Activated naive CD4-positive, alpha-beta T cell treated with anti-CD3 and anti-CD28 coated beads, Interleukin-2, amount 50 U/mL, for 24 hours (primary cell): ENCODE measurements around the gene EBNA1BP2.
"Not testable (repeated sequence)": the region's sequence is repeated elsewhere in the genome, so short reads cannot be mapped to it uniquely, and the experiment has no call there.

Experiments
- H3K27ac Mint-ChIP-seq: one replicate; pipeline ENCODE4 v1.8.0; 2021; ENCODE audit warnings: mild to moderate bottlenecking, mixed read lengths
- H3K27me3 Mint-ChIP-seq: one replicate; pipeline ENCODE4 v1.8.0; 2021; ENCODE audit warnings: mixed read lengths
- H3K36me3 Mint-ChIP-seq: one replicate; pipeline ENCODE4 v1.8.0; 2021; ENCODE audit warnings: mixed read lengths
- H3K4me1 Mint-ChIP-seq: one replicate; pipeline ENCODE4 v1.8.0; 2021; ENCODE audit warnings: mixed read lengths
- H3K4me3 Mint-ChIP-seq: one replicate; pipeline ENCODE4 v1.8.0; 2021; ENCODE audit warnings: mild to moderate bottlenecking, mixed read lengths
- H3K9me3 Mint-ChIP-seq: one replicate; pipeline ENCODE4 v1.8.0; 2021; ENCODE audit warnings: mixed read lengths

EBNA1BP2 gene, protein sequence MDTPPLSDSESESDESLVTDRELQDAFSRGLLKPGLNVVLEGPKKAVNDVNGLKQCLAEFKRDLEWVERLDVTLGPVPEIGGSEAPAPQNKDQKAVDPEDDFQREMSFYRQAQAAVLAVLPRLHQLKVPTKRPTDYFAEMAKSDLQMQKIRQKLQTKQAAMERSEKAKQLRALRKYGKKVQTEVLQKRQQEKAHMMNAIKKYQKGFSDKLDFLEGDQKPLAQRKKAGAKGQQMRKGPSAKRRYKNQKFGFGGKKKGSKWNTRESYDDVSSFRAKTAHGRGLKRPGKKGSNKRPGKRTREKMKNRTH

DNA sequence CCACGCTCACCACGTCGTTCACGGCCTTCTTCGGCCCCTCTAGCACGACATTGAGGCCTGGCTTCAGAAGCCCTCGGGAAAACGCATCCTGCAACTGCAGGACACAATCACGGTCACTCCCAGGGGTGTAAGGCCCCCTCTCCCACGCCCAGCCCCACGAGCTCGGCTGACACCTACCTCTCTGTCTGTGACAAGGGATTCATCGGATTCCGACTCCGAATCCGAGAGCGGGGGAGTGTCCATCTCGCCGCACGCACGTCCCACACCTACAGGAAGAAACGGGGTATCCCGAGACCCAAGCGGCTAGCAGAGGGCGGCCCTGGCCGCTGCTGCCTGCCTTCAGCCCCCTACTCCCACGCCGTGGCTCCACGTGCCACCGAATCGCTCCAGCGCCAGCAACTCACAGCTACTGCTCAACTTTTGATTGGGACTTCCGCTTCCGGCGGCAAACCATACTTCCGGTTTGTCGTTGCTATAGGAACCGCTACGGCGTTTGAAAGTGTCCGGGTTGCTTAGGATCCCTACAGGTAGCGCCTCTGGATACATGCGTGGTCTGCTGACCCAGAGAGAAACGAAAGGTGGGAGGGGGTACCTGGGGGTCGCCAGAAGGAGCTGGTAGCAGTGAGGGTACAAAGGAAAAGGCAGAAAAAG, at the start of gene EBNA1BP2, which contains the start of gene CFAP57:
EBNA1BP2 (minus strand) TSS at position 415 of the 651 bp plus-strand sequence; CDS start at position 243, 172 bp downstream.
CFAP57 (plus strand) TSS at position 455 of the 651 bp plus-strand sequence. CDS start 424 bp downstream, outside the sequence.
- H3K9me3 Mint-ChIP-seq: no peaks in the 10 kb centered on the region
- peaks cover 31% of the 10 kb centered on the region for H3K36me3 Mint-ChIP-seq
- peak within 1 kb of the TSS; percentile 93 for H3K4me3 Mint-ChIP-seq
- peaks cover 43% of the 10 kb centered on the region for H3K4me1 Mint-ChIP-seq
- H3K27me3 Mint-ChIP-seq: peaks cover 7% of the 10 kb centered on the region
- peak within 1 kb of the TSS; percentile 96 for H3K27ac Mint-ChIP-seq

DNA sequence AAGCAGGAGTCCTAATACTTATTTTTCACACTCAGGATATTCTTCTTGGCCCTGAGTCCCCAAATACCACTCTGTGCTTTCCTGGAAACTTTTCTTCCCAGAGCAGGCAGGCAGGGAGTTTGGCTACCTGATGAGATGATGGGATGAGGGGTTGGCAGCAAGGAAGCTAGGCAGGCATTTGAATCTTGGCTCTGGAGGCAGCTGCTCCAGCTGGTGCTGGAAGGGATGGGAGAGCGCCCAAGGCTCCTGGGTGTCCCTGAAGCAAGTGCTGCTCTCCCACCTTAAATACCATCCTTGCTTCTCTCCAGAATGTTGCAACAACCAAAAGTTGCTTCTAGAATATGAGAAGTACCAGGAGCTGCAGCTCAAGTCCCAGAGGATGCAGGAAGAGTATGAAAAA, 49.7 kb upstream of the EBNA1BP2 start:
- peaks cover 7% of the 10 kb centered on the region for H3K4me1 Mint-ChIP-seq
- no peak overlapping the region for H3K27ac Mint-ChIP-seq
- no peaks in the 10 kb centered on the region for H3K36me3 Mint-ChIP-seq
- H3K9me3 Mint-ChIP-seq: no peaks in the 10 kb centered on the region
- no peaks in the 10 kb centered on the region for H3K27me3 Mint-ChIP-seq
- H3K4me3 Mint-ChIP-seq: no peak overlapping the region

DNA sequence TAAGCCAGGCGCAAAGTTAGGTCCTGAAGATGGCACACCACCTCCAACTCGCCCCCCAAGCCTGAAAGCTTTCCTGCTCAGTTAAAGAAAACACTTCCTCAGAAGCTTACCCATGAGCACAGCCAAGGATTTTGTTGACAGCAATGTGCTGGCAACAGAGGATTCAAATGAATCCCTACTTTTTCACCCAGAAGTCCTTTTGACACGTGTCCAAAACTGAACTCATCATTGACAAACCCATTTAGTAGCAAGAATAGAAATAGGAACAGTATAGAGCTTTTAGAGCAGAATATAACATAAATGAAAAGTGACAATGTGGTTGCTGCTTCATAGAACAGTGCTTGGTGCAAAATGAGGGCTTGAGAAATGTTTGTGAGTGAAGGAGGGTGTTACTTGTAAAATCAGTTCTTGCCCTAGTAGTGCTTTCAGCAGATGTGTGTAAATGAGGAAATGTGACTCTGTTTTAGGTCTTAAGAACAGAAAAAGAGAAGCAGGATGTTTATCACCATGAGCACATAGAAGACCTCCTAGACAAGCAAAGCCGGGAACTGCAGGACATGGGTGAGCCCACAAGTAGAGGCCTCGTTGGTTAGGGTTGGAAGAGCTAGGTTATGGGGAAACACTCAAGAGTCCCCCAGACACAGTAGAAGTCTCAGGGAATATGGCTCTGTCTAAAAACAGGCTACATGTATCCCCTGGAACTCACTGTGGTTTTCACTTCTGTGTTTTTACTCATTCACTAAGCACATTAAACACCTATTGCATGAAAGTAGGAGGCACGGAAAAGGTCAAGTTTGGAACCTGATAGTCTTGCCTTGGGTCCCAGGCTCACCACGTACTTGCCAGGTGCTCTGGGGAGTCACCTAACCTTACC, 49.1 kb upstream of the EBNA1BP2 start:
- no peaks in the 10 kb centered on the region for H3K36me3 Mint-ChIP-seq
- no peaks in the 10 kb centered on the region for H3K9me3 Mint-ChIP-seq

DNA sequence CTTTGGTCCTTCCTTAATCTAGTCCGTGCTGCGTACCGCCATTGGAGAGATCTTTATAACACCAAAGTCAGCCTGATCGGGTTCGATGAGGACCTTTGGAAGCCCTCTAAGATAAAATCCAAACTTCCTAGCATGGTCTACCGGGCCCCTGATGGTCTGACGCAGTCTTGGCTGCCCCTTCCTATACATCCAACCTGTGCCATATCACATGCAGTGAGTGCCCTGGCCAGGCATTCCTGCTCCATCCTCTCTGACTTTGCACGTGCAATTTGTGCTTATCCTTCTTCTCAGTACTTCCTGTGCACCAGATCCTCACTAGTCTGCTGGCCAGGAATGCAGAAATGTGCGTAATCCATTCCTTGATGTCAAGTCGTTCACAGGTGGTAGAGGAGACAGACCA, 45.7 kb upstream of the EBNA1BP2 start:
- H3K27ac Mint-ChIP-seq: no peak overlapping the region
- H3K4me1 Mint-ChIP-seq: peaks cover 7% of the 10 kb centered on the region
- no peaks in the 10 kb centered on the region for H3K9me3 Mint-ChIP-seq
- H3K36me3 Mint-ChIP-seq: peaks cover 2% of the 10 kb centered on the region
- no peak overlapping the region for H3K4me3 Mint-ChIP-seq
- peaks cover 9% of the 10 kb centered on the region for H3K27me3 Mint-ChIP-seq

More for the DNA sequence above, 49.1 kb upstream of the EBNA1BP2 start:
- Mint-ChIP-seq H3K27me3 (peaks cover 2% of the 10 kb centered on the region), H3K4me1 (peaks cover 7% of the 10 kb centered on the region), H3K27ac (no peak overlapping the region), H3K4me3 (no peak overlapping the region)

DNA sequence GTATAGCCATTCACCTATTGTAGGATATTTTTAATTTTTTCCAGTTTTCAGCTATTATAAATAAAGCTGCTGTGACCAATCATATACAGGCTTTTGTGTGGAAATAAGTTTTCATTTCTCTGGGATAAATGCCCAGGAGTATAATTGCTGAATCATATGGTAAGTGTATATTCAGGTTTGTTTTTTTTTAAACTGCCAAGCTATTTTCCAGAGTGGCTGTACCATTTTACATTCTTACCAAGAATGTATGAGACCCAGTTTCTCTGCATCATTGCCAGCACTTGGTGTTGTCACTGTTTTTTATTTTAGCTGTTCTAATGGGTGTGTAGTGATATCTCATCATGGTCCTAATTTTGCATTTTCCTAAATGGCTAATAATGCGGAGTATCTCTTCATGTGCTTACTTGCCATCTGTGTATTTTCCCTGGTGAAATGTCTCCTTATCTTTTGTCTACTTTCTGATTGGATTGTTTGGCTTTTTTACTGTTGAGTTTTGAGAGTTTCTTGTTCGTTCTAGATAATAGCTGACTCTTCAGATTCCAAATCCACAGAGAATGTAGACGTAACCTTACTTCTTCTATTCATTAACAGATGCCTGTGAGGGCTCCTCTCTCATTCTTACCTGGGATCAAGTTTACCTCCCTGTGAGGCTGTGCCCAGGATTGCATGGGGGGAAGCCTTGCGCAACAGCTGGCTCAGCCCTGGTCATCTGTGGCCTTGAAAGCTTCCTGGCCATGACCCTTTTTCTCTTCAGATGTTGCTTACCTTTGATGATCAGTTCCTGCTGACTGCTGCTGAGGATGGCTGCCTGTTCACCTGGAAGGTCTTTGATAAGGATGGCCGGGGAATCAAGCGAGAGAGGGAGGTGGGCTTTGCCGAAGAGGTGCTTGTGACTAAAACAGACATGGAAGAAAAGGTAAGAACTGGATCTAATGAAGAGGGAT, 42.7 kb upstream of the EBNA1BP2 start:
- Mint-ChIP-seq H3K27me3 (peaks cover 9% of the 10 kb centered on the region), H3K4me3 (no peak overlapping the region), H3K4me1 (no peaks in the 10 kb centered on the region), H3K27ac (no peak overlapping the region), H3K36me3 (peaks cover 2% of the 10 kb centered on the region), H3K9me3 (no peaks in the 10 kb centered on the region)

DNA sequence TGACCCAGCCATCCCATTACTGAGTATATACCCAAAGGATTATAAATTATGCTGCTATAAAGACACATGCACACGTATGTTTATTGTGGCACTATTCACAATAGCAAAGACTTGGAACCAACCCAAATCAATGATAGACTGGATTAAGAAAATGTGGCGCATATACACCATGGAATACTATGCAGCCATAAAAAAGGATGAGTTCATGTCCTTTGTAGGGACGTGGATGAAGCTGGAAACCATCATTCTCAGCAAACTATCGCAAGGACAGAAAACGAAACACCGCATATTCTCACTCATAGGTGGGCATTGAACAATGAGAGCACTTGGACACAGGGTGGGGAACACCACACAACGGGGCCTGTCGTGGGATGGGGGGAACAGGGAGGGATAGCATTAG, 36.2 kb upstream of the EBNA1BP2 start:
- not testable (repeated sequence) for H3K36me3 Mint-ChIP-seq, H3K27ac Mint-ChIP-seq, H3K4me1 Mint-ChIP-seq, H3K4me3 Mint-ChIP-seq, H3K9me3 Mint-ChIP-seq, H3K27me3 Mint-ChIP-seq

DNA sequence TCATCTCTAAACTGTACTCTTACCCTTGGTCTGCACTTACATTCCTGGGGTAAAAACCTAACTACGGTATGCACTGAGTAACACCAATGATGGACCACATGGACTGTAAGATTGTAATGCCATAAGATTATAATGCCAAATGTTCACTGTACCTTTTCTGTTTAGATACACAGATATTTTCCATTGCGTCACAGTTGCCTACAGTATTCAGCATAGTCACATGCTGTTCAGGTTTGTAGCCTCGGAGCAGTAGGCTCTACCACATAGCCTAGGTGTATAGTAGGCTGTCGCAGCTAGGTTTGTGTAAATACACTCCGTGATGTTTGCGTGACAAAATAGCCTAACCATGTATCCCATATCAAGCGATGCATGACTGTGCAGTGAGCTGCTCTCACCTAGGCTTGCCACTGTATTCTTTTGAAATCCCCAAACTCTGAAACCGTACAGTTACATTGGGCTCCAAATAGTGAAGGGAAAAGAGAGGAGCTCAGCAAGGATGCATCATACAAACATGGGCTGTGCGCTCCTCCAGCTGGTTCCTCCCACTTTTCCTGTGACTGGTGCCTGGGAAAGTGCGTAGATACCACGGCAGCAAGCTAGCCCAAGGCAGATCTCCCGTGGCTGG, 35.3 kb upstream of the EBNA1BP2 start:
- Mint-ChIP-seq H3K27ac (no peak overlapping the region), H3K4me1 (peaks cover 3% of the 10 kb centered on the region), H3K9me3 (peaks cover 8% of the 10 kb centered on the region), H3K4me3 (no peak overlapping the region), H3K36me3 (peaks cover 3% of the 10 kb centered on the region), H3K27me3 (peaks cover 1% of the 10 kb centered on the region)

DNA sequence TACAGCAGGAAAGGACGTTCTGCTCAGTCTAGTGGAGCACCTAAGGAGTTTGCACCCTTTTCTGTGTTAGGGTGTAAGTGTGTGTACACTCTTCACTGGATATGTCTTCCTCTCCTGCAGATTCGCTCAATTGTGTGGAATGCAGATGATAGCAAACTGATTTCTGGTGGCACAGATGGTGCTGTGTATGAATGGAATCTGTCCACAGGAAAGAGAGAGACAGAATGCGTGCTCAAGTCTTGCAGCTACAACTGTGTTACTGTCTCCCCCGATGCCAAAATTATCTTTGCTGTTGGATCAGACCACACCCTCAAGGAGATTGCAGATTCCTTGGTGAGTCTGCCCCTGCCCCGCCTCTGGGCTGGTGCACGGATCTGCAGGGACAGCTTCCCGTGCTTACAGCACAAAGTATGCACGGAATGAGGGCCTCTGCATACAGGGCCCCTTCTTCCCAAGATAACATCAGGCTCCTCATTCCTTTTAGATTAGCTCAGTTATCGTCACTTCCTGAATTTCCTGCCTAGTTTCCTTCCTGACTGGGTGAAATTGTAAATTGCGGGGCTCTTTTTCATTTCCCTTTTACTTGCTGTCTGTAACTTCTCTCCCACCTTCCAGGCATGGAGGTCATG, 34.6 kb upstream of the EBNA1BP2 start:
- Mint-ChIP-seq H3K9me3 (peaks cover 8% of the 10 kb centered on the region), H3K27me3 (peaks cover 1% of the 10 kb centered on the region), H3K4me3 (no peak overlapping the region), H3K36me3 (peaks cover 3% of the 10 kb centered on the region), H3K4me1 (peaks cover 3% of the 10 kb centered on the region), H3K27ac (no peak overlapping the region)

DNA sequence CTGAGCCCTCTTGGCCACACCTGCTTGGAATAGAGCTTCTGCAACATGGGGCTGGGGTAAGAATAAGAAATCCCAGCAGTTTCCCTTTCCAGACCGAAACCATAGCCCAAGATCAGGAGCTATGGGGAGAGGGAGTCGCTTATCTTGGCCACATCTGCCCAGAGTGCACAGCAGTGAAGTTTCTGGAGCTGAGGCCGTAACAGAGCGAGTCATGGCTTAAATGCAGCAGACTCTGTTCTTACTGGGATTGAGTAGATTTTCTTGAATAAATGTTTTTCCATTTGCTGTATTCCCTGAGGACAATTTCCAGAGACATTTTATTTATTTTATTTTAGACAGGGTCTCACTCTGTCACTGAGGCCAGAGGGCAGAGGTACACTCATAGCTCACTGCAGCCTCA, 33.6 kb upstream of the EBNA1BP2 start:
- no peak overlapping the region for H3K4me3 Mint-ChIP-seq
- H3K27ac Mint-ChIP-seq: no peak overlapping the region
- H3K4me1 Mint-ChIP-seq: peaks cover 3% of the 10 kb centered on the region
- peaks cover 8% of the 10 kb centered on the region for H3K9me3 Mint-ChIP-seq
- peaks cover 3% of the 10 kb centered on the region for H3K36me3 Mint-ChIP-seq
- peaks cover 1% of the 10 kb centered on the region for H3K27me3 Mint-ChIP-seq

DNA sequence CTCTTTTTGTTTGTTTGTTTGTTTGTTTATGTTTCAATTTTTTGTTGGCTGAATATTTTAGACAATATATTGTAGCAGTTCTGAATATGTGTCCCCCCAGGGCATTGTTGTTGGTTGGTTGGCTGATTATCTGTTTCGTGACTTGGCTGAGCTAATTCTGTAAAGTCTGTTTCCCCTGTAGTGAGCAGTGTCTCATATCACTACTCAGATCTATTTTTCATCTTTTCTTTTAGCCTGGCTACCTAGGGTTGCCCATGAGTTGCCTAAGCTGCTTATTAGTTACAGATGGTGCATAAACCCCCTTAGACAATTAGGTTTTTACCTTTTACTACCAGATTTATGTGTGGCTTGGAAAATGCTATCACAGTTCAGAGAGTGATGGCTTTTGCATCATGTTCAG, 32.3 kb upstream of the EBNA1BP2 start:
- peaks cover 1% of the 10 kb centered on the region for H3K27me3 Mint-ChIP-seq
- H3K27ac Mint-ChIP-seq: no peak overlapping the region

DNA sequence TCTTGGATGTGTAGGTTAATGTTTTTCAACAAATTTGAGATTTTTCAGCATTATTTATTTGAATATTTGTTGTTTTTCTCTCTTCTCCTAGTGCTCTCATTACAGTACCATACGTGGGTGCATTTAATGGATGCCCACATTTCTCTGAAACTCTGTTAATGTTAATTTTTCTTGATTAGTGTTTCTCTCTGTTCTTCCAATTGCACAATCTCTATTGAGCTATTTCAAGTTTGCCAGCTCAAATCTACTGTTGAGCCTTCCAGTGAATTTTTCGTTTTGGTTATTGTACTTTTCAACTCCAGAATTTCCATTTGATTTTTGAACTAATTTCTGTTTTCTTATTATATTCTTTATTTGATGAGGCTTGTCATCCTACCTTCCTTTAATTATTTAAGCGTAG, 31.8 kb upstream of the EBNA1BP2 start:
- Mint-ChIP-seq H3K36me3 (peaks cover 3% of the 10 kb centered on the region), H3K27ac (no peak overlapping the region), H3K9me3 (peaks cover 8% of the 10 kb centered on the region), H3K27me3 (peaks cover 1% of the 10 kb centered on the region), H3K4me3 (no peak overlapping the region), H3K4me1 (peaks cover 3% of the 10 kb centered on the region)

More for the DNA sequence above, 32.3 kb upstream of the EBNA1BP2 start:
- Mint-ChIP-seq H3K4me1 (peaks cover 3% of the 10 kb centered on the region), H3K4me3 (no peak overlapping the region), H3K36me3 (peaks cover 3% of the 10 kb centered on the region), H3K9me3 (peaks cover 8% of the 10 kb centered on the region)

DNA sequence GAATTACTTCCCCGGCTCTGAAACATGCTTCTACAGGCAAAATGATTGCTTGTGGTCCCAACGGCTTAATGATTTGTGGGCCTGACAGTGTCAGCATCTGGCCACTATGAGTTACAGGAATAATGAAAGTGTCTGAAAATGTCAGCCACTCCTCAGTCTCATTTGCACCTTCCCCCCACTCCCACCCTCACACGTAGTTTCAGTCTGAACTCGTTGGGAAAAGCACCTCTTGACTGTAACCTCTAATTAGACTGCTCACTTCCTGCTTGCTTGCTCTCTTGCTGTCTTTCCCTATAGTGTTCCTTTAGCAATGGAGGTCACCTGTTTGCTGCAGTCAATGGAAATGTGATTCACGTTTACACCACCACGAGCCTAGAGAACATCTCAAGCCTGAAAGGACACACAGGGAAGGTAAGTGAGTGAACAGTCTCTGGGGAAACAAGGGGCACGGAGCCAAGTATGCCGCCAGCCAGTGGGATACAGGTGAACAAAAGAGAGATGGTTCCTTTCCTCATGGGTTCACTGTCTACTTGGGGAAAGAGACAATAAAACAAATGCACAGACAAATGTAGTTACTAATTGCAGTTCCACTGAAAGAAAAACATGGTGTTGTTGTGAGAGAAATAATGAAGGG, 27.1 kb upstream of the EBNA1BP2 start:
- H3K4me1 Mint-ChIP-seq: no peaks in the 10 kb centered on the region
- peaks cover 3% of the 10 kb centered on the region for H3K36me3 Mint-ChIP-seq
- H3K27me3 Mint-ChIP-seq: peaks cover 5% of the 10 kb centered on the region
- H3K9me3 Mint-ChIP-seq: peaks cover 10% of the 10 kb centered on the region
- no peak overlapping the region for H3K27ac Mint-ChIP-seq
- no peak overlapping the region for H3K4me3 Mint-ChIP-seq

DNA sequence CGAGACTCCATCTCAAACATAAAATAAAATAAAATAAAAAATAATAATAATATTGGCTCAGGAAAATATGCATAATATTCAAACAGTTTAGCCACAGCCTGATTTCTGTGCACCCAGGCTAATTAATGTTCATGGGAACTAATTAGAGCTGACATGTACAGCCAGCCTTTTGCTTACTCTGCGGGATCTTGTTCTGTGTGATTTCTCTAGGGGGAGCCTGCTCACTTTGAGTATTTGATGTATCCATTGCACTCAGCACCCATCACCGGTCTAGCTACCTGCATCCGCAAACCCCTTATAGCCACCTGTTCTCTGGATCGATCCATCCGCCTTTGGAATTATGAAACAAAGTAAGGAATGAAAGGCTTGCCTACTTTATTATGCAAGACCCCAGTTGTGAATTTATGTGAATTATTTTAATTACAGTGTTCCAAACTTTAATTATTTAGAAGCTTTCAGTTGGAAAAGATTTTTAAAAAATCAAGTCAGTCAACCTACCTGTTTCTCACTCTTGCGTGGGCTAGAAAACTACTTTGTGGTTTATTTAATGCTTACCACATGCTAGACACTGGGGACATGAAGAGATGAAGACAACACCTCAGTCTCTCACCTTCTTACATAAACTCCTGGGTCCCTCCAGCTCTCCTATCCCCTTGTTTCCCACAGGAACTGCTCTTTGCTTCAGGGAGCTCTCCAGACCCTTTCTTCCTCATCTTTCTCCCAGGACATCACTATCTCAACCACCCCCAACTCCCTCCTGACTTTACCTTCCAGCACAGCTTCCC, 25.4 kb upstream of the EBNA1BP2 start:
- Mint-ChIP-seq H3K27me3 (peaks cover 5% of the 10 kb centered on the region), H3K27ac (no peak overlapping the region), H3K36me3 (peaks cover 2% of the 10 kb centered on the region), H3K4me1 (no peaks in the 10 kb centered on the region), H3K4me3 (no peak overlapping the region), H3K9me3 (peaks cover 5% of the 10 kb centered on the region)
